HCT116 (cell line): ENCODE measurements around the gene NIM1K. TPM values are rescaled to one million over a fixed set of nuclear protein-coding genes. Genes with fewer than 3 reads are reported as not detected.
"Not testable (repeated sequence)": the region's sequence is repeated elsewhere in the genome, so short reads cannot be mapped to it uniquely, and the experiment has no call there.

ENCODE experiments used
- ATAC-seq: fragments of 200-7000 bp; cut with Tn5 transposase; 2 replicates; pipeline ENCODE4 v1.9.1; 2020; ENCODE audit warnings: mild to moderate bottlenecking, moderate library complexity
- BruUV-seq: library from RNA; stranded (reverse); fragments of 400-500 nt; replicated peaks from 2 replicates; lab custom pipeline; 2021; lab: Mats Ljungman, UMichigan
- CTCF ChIA-PET: fragments of 300-600 bp; sonication (Branson Sonifier 250); formaldehyde crosslinking; loops from one replicate; lab custom pipeline; 2021; ENCODE audit warnings: antibody characterized with exemption; lab: Charles Lee
- POLR2A ChIA-PET: fragments of 300-600, 350-600 bp; sonication (Branson Sonifier 250); formaldehyde crosslinking; loops from one replicate; lab custom pipeline; 2021; ENCODE audit warnings: antibody characterized with exemption; lab: Charles Lee
- RAD21 ChIA-PET, 2 experiments: fragments of 300-600 bp; sonication (Branson Sonifier 250); formaldehyde crosslinking; loops; one replicate each; lab custom pipeline; 2023; ENCODE audit warnings: low total read pairs in 2 of 2; ENCODE audit not compliant: uncharacterized antibody in 2 of 2, unreplicated experiment in 2 of 2, low non-redundant PET in 1 of 2; lab: Charles Lee
- DNase-seq: peaks from one replicate; pipeline ENCODE4 v3.0.0-alpha.2; 2010; ENCODE audit warnings: low read depth, low spot score
- H2AFZ ChIP-seq: fragments of 200-600 bp; shearing (Covaris generic), sonication (generic); 2 replicates; pipeline ENCODE4 v1.6.1; 2017; ENCODE audit warnings: low read depth, mixed run types, mixed read lengths, antibody characterized with exemption, low read length; ENCODE audit not compliant: poor library complexity, severe bottlenecking
- H3K27ac ChIP-seq: 2 replicates; pipeline ENCODE4 v1.5.1; 2012; ENCODE audit warnings: low read depth, low read length
- H3K27me3 ChIP-seq: fragments of 200-600 bp; sonication (generic); 2 replicates; pipeline ENCODE4 v1.6.1; 2016; ENCODE audit warnings: mixed run types, low read length, mixed read lengths; ENCODE audit not compliant: insufficient read depth
- H3K36me3 ChIP-seq, 2 experiments: fragments of 200-500 bp in 1 of 2; fragments of 200-600 bp in 1 of 2; sonication (Bioruptor generic) in 1 of 2; sonication (generic) in 1 of 2; 2 replicates each; pipeline versions ENCODE4 v1.5.1 to v1.6.1; 2014 to 2016; ENCODE audit warnings: low read length in 2 of 2, inconsistent platforms in 1 of 2, mixed read lengths in 1 of 2, mixed run types in 1 of 2; ENCODE audit not compliant: insufficient read depth in 2 of 2, control insufficient read depth in 1 of 2
- H3K4me1 ChIP-seq, 2 experiments: fragments of 200-600 bp in 1 of 2; sonication (generic) in 1 of 2; 2 replicates each; pipeline versions ENCODE4 v1.5.1 to v1.6.1; 2012 to 2017; ENCODE audit warnings: low read length in 2 of 2, inconsistent platforms in 1 of 2, mild to moderate bottlenecking in 1 of 2, mixed read lengths in 1 of 2, mixed run types in 1 of 2, moderate library complexity in 1 of 2; ENCODE audit not compliant: insufficient read depth in 2 of 2, control insufficient read depth in 1 of 2
- H3K4me2 ChIP-seq: fragments of 200-600 bp; sonication (generic); 2 replicates; pipeline ENCODE4 v1.6.1; 2017; ENCODE audit warnings: mixed run types, low read length, mixed read lengths
- H3K4me3 ChIP-seq, 2 experiments: fragments of 200-600 bp in 1 of 2; sonication (generic) in 1 of 2; replicated peaks in 1 of 2; 2 replicates each; pipeline ENCODE4 v1.5.1; 2011 to 2016; ENCODE audit warnings: low read length in 2 of 2, control low read depth in 1 of 2, low read depth in 1 of 2, mild to moderate bottlenecking in 1 of 2, mixed read lengths in 1 of 2, mixed run types in 1 of 2
- H3K79me2 ChIP-seq: fragments of 200-600 bp; sonication (generic); 2 replicates; pipeline ENCODE4 v1.6.1; 2017; ENCODE audit warnings: mild to moderate bottlenecking, mixed run types, low read length, moderate library complexity, mixed read lengths; ENCODE audit not compliant: insufficient read depth
- H3K9ac ChIP-seq: fragments of 200-600 bp; sonication (generic); 2 replicates; pipeline ENCODE4 v1.6.1; 2016; ENCODE audit warnings: low read length, mixed read lengths
- H3K9me2 ChIP-seq: fragments of 200-600 bp; sonication (generic), shearing (Covaris generic); 2 replicates; pipeline ENCODE4 v1.6.1; 2017; ENCODE audit warnings: mixed run types, mild to moderate bottlenecking, moderate library complexity; ENCODE audit not compliant: insufficient read depth
- H3K9me3 ChIP-seq, 2 experiments: fragments of 200-500 bp in 1 of 2; fragments of 200-600 bp in 1 of 2; sonication (Bioruptor generic) in 1 of 2; sonication (generic) in 1 of 2; 2 replicates each; pipeline ENCODE4 v1.6.1; 2014 to 2017; ENCODE audit warnings: low read length in 2 of 2, mixed read lengths in 2 of 2, inconsistent platforms in 1 of 2, low read depth in 1 of 2, mild to moderate bottlenecking in 1 of 2, mixed run types in 1 of 2, moderate library complexity in 1 of 2; ENCODE audit not compliant: control insufficient read depth in 1 of 2, insufficient read depth in 1 of 2
- H4K20me1 ChIP-seq: fragments of 200-600 bp; sonication (generic), shearing (Covaris generic); 2 replicates; pipeline ENCODE4 v1.6.1; 2017; ENCODE audit warnings: mixed run types, mild to moderate bottlenecking, moderate library complexity; ENCODE audit not compliant: insufficient read depth
- ATF3 ChIP-seq: IDR thresholded peaks from 2 replicates; pipeline ENCODE4 v1.6.1; 2012
- CBX3 ChIP-seq: IDR thresholded peaks from 2 replicates; pipeline ENCODE4 v1.6.1; 2012; ENCODE audit warnings: low read depth
- CEBPB ChIP-seq: IDR thresholded peaks from 2 replicates; pipeline ENCODE4 v1.6.1; 2012; ENCODE audit warnings: low read depth
- EZH2 ChIP-seq: fragments of 200-600 bp; sonication (generic); IDR thresholded peaks from 2 replicates; pipeline ENCODE4 v1.6.1; 2017; ENCODE audit warnings: antibody characterized with exemption, mixed run types
- EZH2phosphoT487 ChIP-seq: fragments of 200-600 bp; IDR thresholded peaks from 2 replicates; pipeline ENCODE4 v1.6.1; 2018; ENCODE audit warnings: antibody characterized with exemption, borderline replicate concordance
- REST ChIP-seq: IDR thresholded peaks from 2 replicates; pipeline ENCODE4 v1.6.1; 2012; ENCODE audit warnings: low read depth
- YY1 ChIP-seq: IDR thresholded peaks from 2 replicates; pipeline ENCODE4 v1.6.1; 2011; ENCODE audit warnings: low read length, low read depth, moderate library complexity, mild to moderate bottlenecking; ENCODE audit not compliant: insufficient replicate concordance; ENCODE audit errors: extremely low read depth
- ZBTB33 ChIP-seq: IDR thresholded peaks from 2 replicates; pipeline ENCODE4 v1.6.1; 2011; ENCODE audit warnings: mild to moderate bottlenecking, low read length, moderate library complexity; ENCODE audit not compliant: insufficient replicate concordance; ENCODE audit errors: extremely low read depth
- intact Hi-C: fragments of 100-400 bp; cut with micrococcal nuclease; formaldehyde crosslinking; loops from 2 replicates; pipeline ENCODE4 v1.10.0; 2022
- total RNA-seq: library from RNA; stranded (reverse); gene quantifications from one replicate; pipeline ENCODE4 v1.2.1, GENCODE V29; 2021; ENCODE audit not compliant: unreplicated experiment

NIM1K gene
- total RNA-seq, 1 experiment from 2014 or later = 0.44 TPM

GRCh38 chr5:43258116-43258515 lies 66.1 kb downstream of the NIM1K start:
- intact Hi-C loops = no loop called here
- H3K9me3 ChIP-seq = no peaks in the 10 kb centered on the region
- TF ChIP-seq EZH2 = no peak
- TF ChIP-seq ATF3 = no peak
- TF ChIP-seq REST = no peak
- TF ChIP-seq EZH2phosphoT487 = no peak
- TF ChIP-seq ZBTB33 = no peak
- TF ChIP-seq CBX3 = no peak
- TF ChIP-seq YY1 = no peak
- no peak for TF ChIP-seq CEBPB
- no TSS peak for BruUV-seq
- no peaks in the 10 kb centered on the region for H3K4me1 ChIP-seq
- CTCF ChIA-PET = no interaction called here
- H3K4me2 ChIP-seq = no peak overlapping the region
- no peak for DNase-seq
- no peak overlapping the region for H3K27ac ChIP-seq
- H3K79me2 ChIP-seq = no peaks in the 10 kb centered on the region
- no peak overlapping the region for H3K4me3 ChIP-seq
- RAD21 ChIA-PET = no interaction called here
- no peak overlapping the region for H2AFZ ChIP-seq
- H3K9ac ChIP-seq = no peak overlapping the region
- H3K36me3 ChIP-seq = no peaks in the 10 kb centered on the region
- no peak for ATAC-seq
- H3K9me2 ChIP-seq = no peaks in the 10 kb centered on the region
- H4K20me1 ChIP-seq = no peaks in the 10 kb centered on the region
- POLR2A ChIA-PET = no interaction called here
- no peaks in the 10 kb centered on the region for H3K27me3 ChIP-seq

- ATAC-seq, H3K9me3 ChIP-seq, H3K27me3 ChIP-seq, BruUV-seq, H3K36me3 ChIP-seq, H3K27ac ChIP-seq, H3K9ac ChIP-seq, H3K4me3 ChIP-seq, H3K9me2 ChIP-seq, POLR2A ChIA-PET, intact Hi-C loops, RAD21 ChIA-PET, DNase-seq, H3K79me2 ChIP-seq, H4K20me1 ChIP-seq, H3K4me2 ChIP-seq, H3K4me1 ChIP-seq, H2AFZ ChIP-seq, CTCF ChIA-PET: not testable (repeated sequence)
These were observed 70.2 kb downstream of the NIM1K start for GRCh38 chr5:43262269-43262668.
